HG02870 (cell line): ENCODE data around the gene PRPF18.

Source experiments
- ATAC-seq: cut with Tn5 transposase; IDR thresholded peaks from one replicate; pipeline ENCODE4 v1.9.1; 2021; ENCODE audit warnings: mild to moderate bottlenecking, moderate library complexity; ENCODE audit not compliant: unreplicated experiment

PRPF18 gene

GRCh38 chr10:13604357-13605040 lies 17.7 kb downstream of the PRPF18 start:
- ATAC-seq: no peak

GRCh38 chr10:13608246-13608853 lies 21.6 kb downstream of the PRPF18 start:
- no peak for ATAC-seq

GRCh38 chr10:13612654-13613373 lies 26.0 kb downstream of the PRPF18 start:
- no peak for ATAC-seq

- ATAC-seq: no peak
Measured at GRCh38 chr10:13613519-13613918, 26.8 kb downstream of the PRPF18 start.

GRCh38 chr10:13614530-13615332 lies 28.0 kb downstream of the PRPF18 start:
- no peak for ATAC-seq

GRCh38 chr10:13615650-13616300 lies 29.0 kb downstream of the PRPF18 start:
- ATAC-seq: no peak

- ATAC-seq: no peak
Measured at GRCh38 chr10:13617116-13617515, 30.4 kb downstream of the PRPF18 start.

GRCh38 chr10:13621931-13622330 lies 35.2 kb downstream of the PRPF18 start:
- no peak for ATAC-seq

GRCh38 chr10:13624630-13625029 lies 37.9 kb downstream of the PRPF18 start:
- no peak for ATAC-seq

GRCh38 chr10:13627459-13628310 lies 40.9 kb downstream of the PRPF18 start:
- ATAC-seq: no peak

GRCh38 chr10:13628661-13629060 lies 41.9 kb downstream of the PRPF18 start:
- no peak for ATAC-seq

GRCh38 chr10:13629116-13629515 lies 42.4 kb downstream of the PRPF18 start:
- ATAC-seq: no peak

GRCh38 chr10:13630231-13630630 lies 43.5 kb downstream of the PRPF18 start:
- no peak for ATAC-seq

- no peak for ATAC-seq
Measured at GRCh38 chr10:13631594-13631993, 44.8 kb downstream of the PRPF18 start.

- ATAC-seq: no peak
Measured at GRCh38 chr10:13632440-13632839, 45.7 kb downstream of the PRPF18 start.

GRCh38 chr10:13632884-13633440 lies 46.2 kb downstream of the PRPF18 start:
- no peak for ATAC-seq

- no peak for ATAC-seq
Measured at GRCh38 chr10:13633689-13634088, 46.9 kb downstream of the PRPF18 start.

GRCh38 chr10:13634207-13634606 lies 47.4 kb downstream of the PRPF18 start:
- no peak for ATAC-seq

GRCh38 chr10:13636776-13637175 lies 50.0 kb downstream of the PRPF18 start:
- peak; percentile 11 for ATAC-seq
